H1 (cell line): ENCODE results near the gene MBD5. TPM values are rescaled to one million over a fixed set of nuclear protein-coding genes. Genes with fewer than 3 reads are reported as not detected.

ENCODE experiments used
- BCL11A ChIP-seq, 2 experiments: IDR thresholded peaks; one replicate each; pipeline ENCODE4 v1.6.1; 2011; ENCODE audit warnings: low read depth in 2 of 2, low read length in 2 of 2, mild to moderate bottlenecking in 2 of 2
- CTBP2 ChIP-seq: IDR thresholded peaks from 2 replicates; pipeline ENCODE4 v1.7.0; 2011; ENCODE audit warnings: borderline replicate concordance, mild to moderate bottlenecking, moderate library complexity, mixed read lengths, low read length; ENCODE audit not compliant: insufficient read depth, insufficient read length
- polyA plus RNA-seq, 7 experiments: library from polyadenylated mRNA; depleted of rRNA in 3 of 7; stranded (reverse) in 5 of 7; unstranded in 2 of 7; fragments of >200 nt in 5 of 7; fragments of 200-250 nt in 2 of 7; gene quantifications; 1 replicate in 5 of 7; 2 replicates in 1 of 7; 4 replicates in 1 of 7; pipeline versions ENCODE4 v1.2.1 to v1.2.3, GENCODE V29; 2011 to 2013; ENCODE audit warnings: missing spikeins in 2 of 7, mixed read lengths in 2 of 7
- total RNA-seq: library from RNA; stranded (reverse); fragmentation: NEBNext Ultra II Directional; extraction: Animal tissue kit (Norgen Biotek cat#: 25700); gene quantifications from 2 replicates; pipeline ENCODE4 v1.2.1, GENCODE V29; 2021

MBD5 gene
- total and polyA plus RNA-seq, 2 of the 8 experiments (the other 6 are each of a cell fraction or from before 2014, with no cell fraction given), result 9.7 to 29.4 TPM

DNA sequence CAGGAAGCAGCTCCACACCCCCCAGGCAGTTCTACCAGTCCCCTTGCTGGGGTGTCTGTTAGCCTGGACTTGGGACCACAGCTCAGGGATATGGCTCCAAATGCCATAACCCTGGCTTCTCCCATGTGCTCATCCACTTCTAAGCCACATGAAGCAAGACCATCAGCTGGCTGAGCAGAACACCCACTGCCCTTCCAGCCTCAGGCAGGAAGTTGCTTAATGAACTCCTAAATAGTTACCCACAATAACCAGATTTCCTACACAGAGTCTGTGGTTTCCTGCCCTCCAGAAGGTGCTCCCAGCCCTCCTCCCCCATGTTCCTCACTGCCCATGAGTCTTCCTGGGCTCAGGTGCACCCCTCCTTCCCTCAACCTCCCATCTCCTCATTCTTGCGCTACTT lies 525.4 kb downstream of the MBD5 start (continued):
- TF ChIP-seq CTBP2, result no peak
- no peak for TF ChIP-seq BCL11A (IDR thresholded peaks at IDR 0.05; ENCODE audit: low read depth in 2 of 2, low read length in 2 of 2)
- TF ChIP-seq, all 59 proteins: peak for 0
